ENCODE data around the gene NKIRAS2. TPM values are rescaled to one million over a fixed set of nuclear protein-coding genes. Genes with fewer than 3 reads are reported as not detected.
"Not testable (repeated sequence)": the region's sequence is repeated elsewhere in the genome, so short reads cannot be mapped to it uniquely, and the experiment has no call there.

Gene NKIRAS2
- total RNA-seq, 2 experiments from 2014 or later: 16.3 to 17.2 TPM

- CTCF ChIA-PET: interaction anchor here (0.9 to 3.4 kb wide), 12 partner anchors 9 to 105 kb away, joined by 3 to 18 read pairs (median 4); partner anchors contain the start of genes DHX58, KAT2A and ODAD4
- Mint-ChIP-seq H3K36me3 (ENCODE audit: low read depth) (peaks cover 31% of the 10 kb centered on the region), H3K9me3 (ENCODE audit: low read depth) (no peaks in the 10 kb centered on the region), H3K27me3 (no peaks in the 10 kb centered on the region), H3K27ac (peak overlapping the region; percentile 99), H3K4me3 (peak overlapping the region; percentile 100), H3K4me1 (peaks cover 66% of the 10 kb centered on the region)
- DNase-seq (peak; percentile 46), ATAC-seq (no peak)
- POLR2A ChIA-PET: interaction anchor here (0.7 to 1.7 kb wide), 3 partner anchors 26 to 98 kb away, joined by 3 to 5 read pairs (median 3); partner anchors contain the start of gene ACLY
- intact Hi-C loops (cut with DNase I, micrococcal nuclease): loop anchor here (2.0 to 5.0 kb wide), 6 partner anchors 149 to 521 kb away; partner anchors contain the start of genes KLHL11 (in 2 of the 2), KCNH4 (in 1 of the 2), NAGLU (in 1 of the 2) and STAT5A (in 1 of the 2)
These were observed 3.5 kb upstream of the NKIRAS2 start for GRCh38 chr17:42016411-42016831.

DNA sequence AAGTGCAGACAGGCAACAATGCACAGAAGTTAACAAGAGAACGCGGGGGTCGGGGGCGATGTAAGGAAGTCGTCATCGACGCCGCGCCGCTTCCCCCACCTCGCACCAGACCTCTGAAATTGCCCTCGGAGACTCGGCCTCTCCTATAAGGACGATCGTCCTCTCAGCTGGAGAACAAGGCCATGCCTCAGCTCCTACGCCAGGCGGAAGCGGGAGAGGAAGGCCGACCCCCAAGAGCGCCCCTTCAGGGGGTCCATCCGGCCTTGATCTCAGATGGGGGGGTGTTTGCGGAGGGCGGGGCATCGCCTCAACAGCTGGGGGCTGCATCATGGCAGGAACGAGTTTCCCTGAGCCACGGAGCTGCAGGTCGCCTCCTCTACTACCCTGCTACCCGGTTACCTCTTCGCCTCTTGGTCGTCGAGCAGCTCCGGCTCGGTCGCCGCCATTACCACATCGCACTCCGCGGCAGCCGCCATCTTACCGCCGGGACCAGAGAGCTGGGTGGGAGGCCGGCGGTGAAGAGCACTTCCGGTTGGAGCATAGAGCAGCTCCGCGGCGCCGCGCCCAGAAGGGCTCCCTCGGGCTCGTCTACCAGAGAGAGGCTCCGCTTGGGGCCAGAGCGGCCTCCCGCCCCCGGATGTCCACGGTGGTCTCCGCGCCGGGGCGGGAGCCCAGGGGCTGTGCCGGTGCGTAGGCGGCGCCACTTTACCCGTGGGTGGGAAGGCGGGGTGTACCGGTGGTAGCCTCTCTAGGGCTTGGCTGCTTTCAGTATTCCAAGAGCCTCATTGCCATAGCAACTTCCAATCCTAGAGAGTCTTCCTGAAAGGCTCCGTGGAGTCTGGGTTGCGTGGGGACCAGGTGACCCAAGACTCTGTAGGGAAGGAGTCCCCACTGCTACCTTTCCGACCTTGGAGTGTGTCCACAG is 2.7 kb upstream of the NKIRAS2 start, which contains the start of gene DNAJC7:
Gene DNAJC7 (minus strand): TSS at position 499 of the 925 bp plus-strand sequence. CDS start 23 bp downstream, at position 476.
- DNase-seq: peak; percentile 95
- Mint-ChIP-seq H3K27ac (peak within 1 kb of the TSS; percentile 99), H3K27me3 (no peaks in the 10 kb centered on the region), H3K9me3 (ENCODE audit: low read depth) (no peaks in the 10 kb centered on the region), H3K4me3 (peak within 1 kb of the TSS; percentile 100), H3K36me3 (ENCODE audit: low read depth) (peaks cover 32% of the 10 kb centered on the region), H3K4me1 (peaks cover 61% of the 10 kb centered on the region)
- peak; percentile 88 for ATAC-seq
- ChIA-PET CTCF (interaction anchor here (0.6 to 3.4 kb wide), 28 partner anchors 9 to 1775 kb away, joined by 3 to 18 read pairs (median 4); partner anchors contain the start of genes DHX58, KAT2A, KCNH4 and KLHL11), POLR2A (interaction anchor here (0.6 to 1.8 kb wide), 8 partner anchors 51 to 325 kb away, joined by 3 to 23 read pairs (median 4); partner anchors contain the start of genes CNP and ODAD4)
- intact Hi-C loops (cut with DNase I, micrococcal nuclease): loop anchor here (1.0 to 5.0 kb wide), 13 partner anchors 51 to 520 kb away; partner anchors contain the start of genes KLHL11 (in 2 of the 2), CNP (in 1 of the 2), KAT2A (in 1 of the 2) and KCNH4 (in 1 of the 2)

- intact Hi-C loops (cut with DNase I, micrococcal nuclease): loop anchor here (1.0 to 5.0 kb wide), 13 partner anchors 52 to 519 kb away; partner anchors contain the start of genes KLHL11 (in 2 of the 2), CNP (in 1 of the 2), KAT2A (in 1 of the 2) and KCNH4 (in 1 of the 2)
- ATAC-seq: peak; percentile 34
- ChIA-PET POLR2A (interaction anchor here (0.6 to 1.8 kb wide), 9 partner anchors 51 to 325 kb away, joined by 3 to 23 read pairs (median 4); partner anchors contain the start of genes CNP and ODAD4), CTCF (interaction anchor here (0.6 to 3.4 kb wide), 26 partner anchors 9 to 1531 kb away, joined by 3 to 18 read pairs (median 4); partner anchors contain the start of genes ACLY, DHX58, KAT2A and KCNH4)
- Mint-ChIP-seq H3K4me1 (peaks cover 58% of the 10 kb centered on the region), H3K36me3 (ENCODE audit: low read depth) (peaks cover 36% of the 10 kb centered on the region), H3K9me3 (ENCODE audit: low read depth) (no peaks in the 10 kb centered on the region), H3K4me3 (peak overlapping the region; percentile 100), H3K27me3 (no peaks in the 10 kb centered on the region), H3K27ac (peak overlapping the region; percentile 90)
- DNase-seq: peak; percentile 58
These were observed 2.1 kb upstream of the NKIRAS2 start for GRCh38 chr17:42017866-42018200.

GRCh38 chr17:42018339-42018738 is 1.6 kb upstream of the NKIRAS2 start:
- ChIA-PET CTCF (interaction anchor here (0.5 to 3.4 kb wide), 25 partner anchors 8 to 1199 kb away, joined by 3 to 18 read pairs (median 4); partner anchors contain the start of genes ACLY, DHX58, KAT2A and KCNH4), POLR2A (interaction anchor here (0.6 to 1.8 kb wide), 3 partner anchors 52 to 324 kb away, joined by 4 to 23 read pairs (median 8); partner anchors contain the start of gene CNP)
- intact Hi-C loops (cut with DNase I, micrococcal nuclease): loop anchor here (5.0 kb wide), 4 partner anchors 151 to 519 kb away; partner anchors contain the start of genes KLHL11 (in 1 of the 2), NAGLU (in 1 of the 2) and STAT5A (in 1 of the 2)
- DNase-seq: no peak
- Mint-ChIP-seq H3K9me3 (ENCODE audit: low read depth) (no peaks in the 10 kb centered on the region), H3K27me3 (no peaks in the 10 kb centered on the region), H3K4me3 (peak overlapping the region; percentile 100), H3K4me1 (peaks cover 54% of the 10 kb centered on the region), H3K36me3 (ENCODE audit: low read depth) (peaks cover 36% of the 10 kb centered on the region), H3K27ac (peak overlapping the region; percentile 90)
- ATAC-seq: no peak

GRCh38 chr17:42018988-42019387 is 902 bp upstream of the NKIRAS2 start:
- ChIA-PET CTCF (interaction anchor here (0.5 to 2.3 kb wide), 14 partner anchors 10 to 1200 kb away, joined by 3 to 16 read pairs (median 5); partner anchors contain the start of genes CNP, KAT2A and ODAD4), POLR2A (interaction anchor here (1.8 kb wide), 1 partner anchor 53 kb away, joined by 4 read pairs; the partner anchor contains the start of gene CNP)
- H3K4me1 Mint-ChIP-seq: peaks cover 51% of the 10 kb centered on the region
- peaks cover 38% of the 10 kb centered on the region for H3K36me3 Mint-ChIP-seq (ENCODE audit: low read depth)
- peak overlapping the region; percentile 100 for H3K4me3 Mint-ChIP-seq
- intact Hi-C loops (cut with DNase I, micrococcal nuclease): loop anchor here (5.0 kb wide), 4 partner anchors 152 to 518 kb away; partner anchors contain the start of genes KLHL11 (in 1 of the 2), NAGLU (in 1 of the 2) and STAT5A (in 1 of the 2)
- no peaks in the 10 kb centered on the region for H3K27me3 Mint-ChIP-seq
- DNase-seq: no peak
- H3K27ac Mint-ChIP-seq: peak overlapping the region; percentile 72
- no peaks in the 10 kb centered on the region for H3K9me3 Mint-ChIP-seq (ENCODE audit: low read depth)
- ATAC-seq: no peak

GRCh38 chr17:42020845-42021244 is 955 bp downstream of the NKIRAS2 start:
- not testable (repeated sequence) for DNase-seq

GRCh38 chr17:42023524-42024349 is 3.8 kb downstream of the NKIRAS2 start:
- Mint-ChIP-seq H3K9me3 (ENCODE audit: low read depth) (no peaks in the 10 kb centered on the region), H3K36me3 (ENCODE audit: low read depth) (peaks cover 20% of the 10 kb centered on the region), H3K27ac (peak overlapping the region; percentile 66), H3K4me1 (peaks cover 32% of the 10 kb centered on the region), H3K4me3 (no peak overlapping the region), H3K27me3 (no peaks in the 10 kb centered on the region)
- intact Hi-C loops (cut with DNase I, micrococcal nuclease): loop anchor here in 1 of 2 experiments (2.0 kb wide), 3 partner anchors 43 to 383 kb away; partner anchors contain the start of gene KCNH4
- ATAC-seq (no peak), DNase-seq (no peak)
- ChIA-PET CTCF (interaction anchor here (0.7 to 4.1 kb wide), 12 partner anchors 10 to 494 kb away, joined by 3 to 22 read pairs (median 3); partner anchors contain the start of genes DHX58 and KAT2A), POLR2A (no interaction called here)

More at GRCh38 chr17:42020845-42021244, 955 bp downstream of the NKIRAS2 start:
- Mint-ChIP-seq H3K4me3 (peak overlapping the region; percentile 86), H3K4me1 (peaks cover 45% of the 10 kb centered on the region), H3K36me3 (ENCODE audit: low read depth) (peaks cover 34% of the 10 kb centered on the region), H3K27ac (peak overlapping the region; percentile 76)
- not testable (repeated sequence) for H3K27me3 Mint-ChIP-seq; H3K9me3 Mint-ChIP-seq (ENCODE audit: low read depth); ATAC-seq
- POLR2A ChIA-PET: interaction anchor here (0.6 to 1.8 kb wide), 2 partner anchors 53 to 55 kb away, joined by 4 to 5 read pairs; partner anchors contain the start of gene CNP
- intact Hi-C loops (cut with DNase I, micrococcal nuclease): loop anchor here (1.0 kb wide), 3 partner anchors 56 to 95 kb away; partner anchors contain the start of gene ODAD4 (in 1 of the 2)
- CTCF ChIA-PET: interaction anchor here (0.7 to 2.1 kb wide), 11 partner anchors 10 to 163 kb away, joined by 3 to 17 read pairs (median 4); partner anchors contain the start of gene DHX58

DNA sequence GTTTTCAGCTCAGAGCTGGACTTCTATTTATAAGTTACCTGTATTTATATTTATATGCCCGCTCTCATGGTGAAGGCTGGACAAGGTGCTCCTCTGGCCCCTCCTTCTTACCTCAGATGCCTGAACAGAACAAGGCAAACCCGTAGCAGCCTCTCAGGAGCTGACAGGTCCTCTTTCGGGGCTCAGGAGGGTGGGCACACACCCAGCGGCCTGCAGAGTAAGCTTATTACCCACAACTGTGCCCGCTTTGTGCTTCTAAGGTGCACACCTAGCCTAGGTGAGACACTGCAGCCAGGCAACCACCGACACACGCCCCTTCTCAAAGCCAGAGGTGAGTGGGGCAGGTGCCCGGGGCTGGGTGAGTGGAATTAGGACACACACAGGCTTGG is 5.3 kb downstream of the NKIRAS2 start:
- peaks cover 23% of the 10 kb centered on the region for H3K4me1 Mint-ChIP-seq
- ATAC-seq (no peak), DNase-seq (no peak)
- H3K9me3 Mint-ChIP-seq (ENCODE audit: low read depth): no peaks in the 10 kb centered on the region
- POLR2A ChIA-PET: interaction anchor here (1.1 kb wide), 1 partner anchor 107 kb away, joined by 3 read pairs; no protein-coding TSS in a partner anchor
- intact Hi-C loops (cut with DNase I, micrococcal nuclease): loop anchor here (1.0 to 2.0 kb wide), 5 partner anchors 42 to 382 kb away; partner anchors contain the start of gene KCNH4 (in 1 of the 2)
- H3K27me3 Mint-ChIP-seq: no peaks in the 10 kb centered on the region
- H3K36me3 Mint-ChIP-seq (ENCODE audit: low read depth): peaks cover 18% of the 10 kb centered on the region
- peak overlapping the region; percentile 66 for H3K27ac Mint-ChIP-seq
- CTCF ChIA-PET: interaction anchor here (0.5 to 4.1 kb wide), 21 partner anchors 8 to 322 kb away, joined by 3 to 22 read pairs (median 5); partner anchors contain the start of genes DHX58, DNAJC7, GHDC and ZNF385C
- H3K4me3 Mint-ChIP-seq: no peak overlapping the region

GRCh38 chr17:42025936-42026335 is 6.0 kb downstream of the NKIRAS2 start:
- ATAC-seq: no peak
- H3K27ac Mint-ChIP-seq: no peak overlapping the region
- peaks cover 17% of the 10 kb centered on the region for H3K4me1 Mint-ChIP-seq

More at GRCh38 chr17:42025936-42026335, 6.0 kb downstream of the NKIRAS2 start:
- H3K36me3 Mint-ChIP-seq (ENCODE audit: low read depth): peaks cover 18% of the 10 kb centered on the region
- CTCF ChIA-PET: interaction anchor here (0.6 to 4.1 kb wide), 21 partner anchors 8 to 502 kb away, joined by 3 to 22 read pairs (median 4); partner anchors contain the start of genes DHX58, DNAJC7, GHDC and ZNF385C
- POLR2A ChIA-PET: interaction anchor here (0.6 to 1.1 kb wide), 2 partner anchors 93 to 106 kb away, joined by 3 read pairs; no protein-coding TSS in a partner anchor
- intact Hi-C loops (cut with DNase I, micrococcal nuclease): loop anchor here (1.0 to 2.0 kb wide), 5 partner anchors 41 to 381 kb away; partner anchors contain the start of gene KCNH4 (in 1 of the 2)
- no peaks in the 10 kb centered on the region for H3K27me3 Mint-ChIP-seq
- no peaks in the 10 kb centered on the region for H3K9me3 Mint-ChIP-seq (ENCODE audit: low read depth)
- no peak overlapping the region for H3K4me3 Mint-ChIP-seq
- no peak for DNase-seq

All from activated CD4-positive, alpha-beta T cell treated with anti-CD3 and anti-CD28 coated beads for 36 hours (primary cell).